Activated T-helper 2 cell treated with anti-CD3 and anti-CD28 coated beads, Interferon-gamma antibody, Interleukin-2, Interleukin-4, amounts not matched to agents 10 μg/mL and 5 μg/mL and 100 μg/mL, durations not matched to agents 14 hours and 24 hours and 36 hours (primary cell): Measurements from ENCODE around the gene MED26. TPM values are rescaled to one million over a fixed set of nuclear protein-coding genes. Genes with fewer than 3 reads are reported as not detected.
A peak's percentile ranks its signal among the peaks of the same experiment; 100 is the strongest.

Source experiments
- DNase-seq: peaks from one replicate; pipeline ENCODE4 v3.0.0; 2021; ENCODE audit warnings: low spot score
- H3K27ac Mint-ChIP-seq: one replicate; pipeline ENCODE4 v1.8.0; 2021; ENCODE audit warnings: mixed read lengths
- H3K27me3 Mint-ChIP-seq: one replicate; pipeline ENCODE4 v1.8.0; 2021; ENCODE audit warnings: low read depth, mixed read lengths
- H3K36me3 Mint-ChIP-seq: one replicate; pipeline ENCODE4 v1.8.0; 2021; ENCODE audit warnings: low read depth, mixed read lengths
- H3K4me1 Mint-ChIP-seq: one replicate; pipeline ENCODE4 v1.8.0; 2021; ENCODE audit warnings: low read depth, mixed read lengths
- H3K4me3 Mint-ChIP-seq: one replicate; pipeline ENCODE4 v1.8.0; 2021; ENCODE audit warnings: low read depth, mild to moderate bottlenecking, moderate library complexity, mixed read lengths
- H3K9me3 Mint-ChIP-seq: one replicate; pipeline ENCODE4 v1.8.0; 2021; ENCODE audit warnings: mixed read lengths
- intact Hi-C: fragments of 100-400 bp; cut with micrococcal nuclease; formaldehyde crosslinking; loops from one replicate; pipeline ENCODE4 v1.15.1; 2023
- total RNA-seq: library from RNA; stranded (reverse); gene quantifications from 2 replicates; pipeline ENCODE4 v1.2.3, GENCODE V29; 2022

Gene MED26
- total RNA-seq, 1 donor from 2014 or later, result 15.8 TPM

GRCh38 chr19:16590876-16591802 is 36.9 kb downstream of the MED26 start:
- Mint-ChIP-seq H3K27me3 (no peaks in the 10 kb centered on the region), H3K4me3 (no peak overlapping the region), H3K27ac (no peak overlapping the region), H3K36me3 (peaks cover 3% of the 10 kb centered on the region), H3K9me3 (no peaks in the 10 kb centered on the region), H3K4me1 (peaks cover 75% of the 10 kb centered on the region)
- intact Hi-C loops, result no loop called here
- no peak for DNase-seq

DNA sequence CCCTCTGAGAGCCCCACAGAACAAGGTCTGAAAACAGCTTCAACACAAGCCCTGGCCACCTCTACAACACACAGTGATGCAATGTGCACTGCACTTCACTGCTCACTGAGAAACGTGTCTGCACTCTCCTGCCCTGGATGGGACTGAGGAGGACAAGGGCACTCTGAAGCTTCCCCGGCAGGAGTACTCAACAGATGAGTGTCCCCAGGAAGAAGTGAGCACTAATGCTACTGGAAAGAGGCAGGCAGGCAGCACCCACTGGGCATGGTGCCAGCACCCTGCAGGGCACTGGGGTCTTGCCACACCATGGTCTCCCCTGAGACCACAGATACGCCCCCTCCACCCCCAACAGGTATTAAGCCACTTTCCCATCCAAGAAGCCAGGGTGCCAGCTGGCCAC is 38.1 kb downstream of the MED26 start:
- DNase-seq, result no peak
- Mint-ChIP-seq H3K36me3 (peaks cover 8% of the 10 kb centered on the region), H3K27ac (no peak overlapping the region), H3K4me3 (no peak overlapping the region), H3K27me3 (no peaks in the 10 kb centered on the region), H3K4me1 (peaks cover 76% of the 10 kb centered on the region), H3K9me3 (no peaks in the 10 kb centered on the region)
- intact Hi-C loops, result no loop called here

- Mint-ChIP-seq H3K4me1 (peaks cover 76% of the 10 kb centered on the region), H3K27me3 (no peaks in the 10 kb centered on the region), H3K27ac (peak overlapping the region; percentile 90), H3K9me3 (no peaks in the 10 kb centered on the region), H3K4me3 (peak overlapping the region; percentile 79), H3K36me3 (peaks cover 8% of the 10 kb centered on the region)
- no peak for DNase-seq
- intact Hi-C loops, result loop anchor here (1.0 kb wide), 1 partner anchor 23 kb away; no protein-coding TSS in a partner anchor
Observed at GRCh38 chr19:16588824-16589577, 39.0 kb downstream of the MED26 start.

GRCh38 chr19:16587833-16588823 is 39.9 kb downstream of the MED26 start:
- Mint-ChIP-seq H3K36me3 (peaks cover 5% of the 10 kb centered on the region), H3K9me3 (no peaks in the 10 kb centered on the region), H3K27ac (peak overlapping the region; percentile 90), H3K4me1 (peaks cover 76% of the 10 kb centered on the region), H3K27me3 (no peaks in the 10 kb centered on the region), H3K4me3 (peak overlapping the region; percentile 79)
- DNase-seq, result peak; percentile 59
- intact Hi-C loops, result loop anchor here (1.0 kb wide), 1 partner anchor 22 kb away; no protein-coding TSS in a partner anchor

DNA sequence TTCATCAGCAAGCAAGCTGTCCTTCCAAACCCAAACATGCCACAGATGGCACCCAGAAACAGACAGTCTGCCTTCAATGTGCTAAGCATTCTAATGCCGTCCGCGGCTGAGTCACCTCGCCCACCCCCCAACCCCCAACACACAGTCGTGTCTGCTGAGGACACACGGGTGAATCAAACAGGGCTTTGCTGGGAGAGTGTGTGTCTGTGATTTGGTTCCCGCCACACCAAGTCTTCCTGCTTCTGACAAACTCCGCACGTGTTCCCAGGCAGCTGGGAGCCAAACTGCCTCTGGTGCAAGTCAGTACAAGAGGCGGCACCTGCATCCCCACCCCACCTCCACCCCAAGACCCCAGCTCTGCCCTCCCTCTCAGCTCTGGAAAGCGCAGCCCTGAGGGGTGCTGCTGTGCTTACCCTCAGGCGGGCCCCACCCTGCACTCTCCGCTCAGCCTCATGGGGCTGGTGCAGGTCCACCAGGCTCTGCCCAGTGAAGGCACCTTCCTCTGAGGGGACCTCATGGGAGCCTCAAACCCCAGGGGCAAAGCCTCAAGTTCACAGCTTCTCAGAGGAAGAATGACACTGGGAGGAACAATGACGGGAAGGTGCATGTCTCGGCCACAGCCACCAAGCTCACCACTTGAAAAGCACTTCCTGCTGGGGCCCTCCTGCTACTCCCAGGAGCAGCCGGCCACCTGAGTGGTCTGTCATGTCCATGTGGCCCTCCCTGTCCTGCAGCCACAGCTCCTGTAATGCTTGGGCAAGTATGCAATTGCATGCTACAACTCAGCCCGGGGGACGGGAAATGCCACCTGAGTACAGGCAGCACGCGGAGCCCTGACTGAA is 40.8 kb downstream of the MED26 start:
- no peaks in the 10 kb centered on the region for H3K9me3 Mint-ChIP-seq
- intact Hi-C loops, result no loop called here

DNA sequence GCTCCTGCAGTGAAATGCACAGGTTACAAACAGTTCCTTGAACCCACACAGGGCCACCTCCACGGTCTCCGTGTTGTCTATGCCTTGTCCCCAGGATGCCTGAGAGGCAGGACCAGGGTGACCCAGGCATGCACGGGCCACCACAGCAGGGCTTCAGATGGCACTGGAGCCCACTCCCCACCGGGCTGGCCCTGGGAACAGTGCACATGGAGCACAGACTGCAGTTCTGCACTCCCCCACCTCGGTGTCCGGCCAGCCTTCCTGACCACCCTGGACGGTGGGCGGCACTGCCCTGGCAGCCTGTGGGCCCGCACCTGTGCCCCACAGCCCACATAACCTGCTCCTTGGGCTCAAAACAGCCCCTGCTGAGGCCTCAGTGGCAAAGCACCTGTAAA is 41.5 kb downstream of the MED26 start:
- no peak for DNase-seq
- H3K4me1 Mint-ChIP-seq, result peaks cover 74% of the 10 kb centered on the region
- H3K36me3 Mint-ChIP-seq, result peaks cover 5% of the 10 kb centered on the region
- intact Hi-C loops, result no loop called here
- peak overlapping the region; percentile 90 for H3K27ac Mint-ChIP-seq
- no peaks in the 10 kb centered on the region for H3K27me3 Mint-ChIP-seq
- H3K4me3 Mint-ChIP-seq, result peak overlapping the region; percentile 79
- no peaks in the 10 kb centered on the region for H3K9me3 Mint-ChIP-seq

More for the DNA sequence above, 40.8 kb downstream of the MED26 start:
- H3K36me3 Mint-ChIP-seq, result peaks cover 5% of the 10 kb centered on the region
- H3K4me3 Mint-ChIP-seq, result peak overlapping the region; percentile 79
- DNase-seq, result peak; percentile 45
- peak overlapping the region; percentile 90 for H3K27ac Mint-ChIP-seq
- peaks cover 74% of the 10 kb centered on the region for H3K4me1 Mint-ChIP-seq
- H3K27me3 Mint-ChIP-seq, result no peaks in the 10 kb centered on the region

GRCh38 chr19:16585808-16586476 is 42.1 kb downstream of the MED26 start:
- Mint-ChIP-seq H3K9me3 (no peaks in the 10 kb centered on the region), H3K4me3 (peak overlapping the region; percentile 77), H3K36me3 (peaks cover 9% of the 10 kb centered on the region), H3K4me1 (peaks cover 74% of the 10 kb centered on the region), H3K27ac (peak overlapping the region; percentile 90), H3K27me3 (no peaks in the 10 kb centered on the region)
- no peak for DNase-seq
- intact Hi-C loops, result no loop called here

DNA sequence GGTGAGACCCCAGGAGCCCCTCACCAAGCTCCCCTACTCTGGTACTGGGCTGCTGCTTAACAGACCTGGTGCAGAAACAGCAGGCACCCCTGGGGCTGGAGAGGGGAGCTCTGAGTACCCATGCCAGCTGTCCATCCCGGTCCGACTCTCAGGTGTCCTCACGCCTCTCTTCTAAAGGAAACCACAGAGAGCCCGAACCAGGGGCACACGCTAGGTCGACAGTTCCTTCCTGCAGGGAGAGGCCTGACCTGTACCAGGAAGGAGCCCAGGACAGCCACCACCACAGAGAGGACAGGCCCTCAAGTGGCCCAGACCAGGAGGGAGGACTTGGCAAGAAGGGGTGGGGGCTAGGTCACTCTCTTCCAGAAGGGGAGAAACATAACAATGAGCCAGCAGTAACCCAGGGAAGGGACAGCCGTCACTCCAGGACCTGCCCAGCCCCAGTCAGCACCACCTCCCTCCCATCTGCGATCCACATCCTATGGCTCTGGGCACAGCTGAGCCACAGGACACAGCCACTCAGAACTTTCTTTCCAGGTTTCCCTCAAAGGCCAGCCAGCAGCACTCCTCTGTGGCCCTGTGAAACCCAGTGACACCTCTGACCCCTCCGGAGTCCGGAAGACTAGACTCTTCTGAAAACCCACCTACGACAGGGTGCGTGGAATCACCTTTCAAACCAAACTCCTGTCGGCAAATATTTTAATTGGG is 42.8 kb downstream of the MED26 start:
- Mint-ChIP-seq H3K9me3 (no peaks in the 10 kb centered on the region), H3K4me3 (peak overlapping the region; percentile 77), H3K27me3 (no peaks in the 10 kb centered on the region), H3K4me1 (peaks cover 72% of the 10 kb centered on the region), H3K36me3 (peaks cover 11% of the 10 kb centered on the region), H3K27ac (peak overlapping the region; percentile 90)
- intact Hi-C loops, result no loop called here
- DNase-seq, result no peak

GRCh38 chr19:16584248-16585093 is 43.5 kb downstream of the MED26 start:
- Mint-ChIP-seq H3K36me3 (peaks cover 11% of the 10 kb centered on the region), H3K27ac (peak overlapping the region; percentile 90), H3K9me3 (no peaks in the 10 kb centered on the region), H3K27me3 (no peaks in the 10 kb centered on the region), H3K4me1 (peaks cover 66% of the 10 kb centered on the region), H3K4me3 (peak overlapping the region; percentile 77)
- peak; percentile 88 for DNase-seq
- intact Hi-C loops, result loop anchor here (1.0 kb wide), 4 partner anchors 10 to 88 kb away; partner anchors contain the start of genes C19orf44, CALR3, CHERP and MED26
